ENCODE results near the gene AMHR2.

DNA sequence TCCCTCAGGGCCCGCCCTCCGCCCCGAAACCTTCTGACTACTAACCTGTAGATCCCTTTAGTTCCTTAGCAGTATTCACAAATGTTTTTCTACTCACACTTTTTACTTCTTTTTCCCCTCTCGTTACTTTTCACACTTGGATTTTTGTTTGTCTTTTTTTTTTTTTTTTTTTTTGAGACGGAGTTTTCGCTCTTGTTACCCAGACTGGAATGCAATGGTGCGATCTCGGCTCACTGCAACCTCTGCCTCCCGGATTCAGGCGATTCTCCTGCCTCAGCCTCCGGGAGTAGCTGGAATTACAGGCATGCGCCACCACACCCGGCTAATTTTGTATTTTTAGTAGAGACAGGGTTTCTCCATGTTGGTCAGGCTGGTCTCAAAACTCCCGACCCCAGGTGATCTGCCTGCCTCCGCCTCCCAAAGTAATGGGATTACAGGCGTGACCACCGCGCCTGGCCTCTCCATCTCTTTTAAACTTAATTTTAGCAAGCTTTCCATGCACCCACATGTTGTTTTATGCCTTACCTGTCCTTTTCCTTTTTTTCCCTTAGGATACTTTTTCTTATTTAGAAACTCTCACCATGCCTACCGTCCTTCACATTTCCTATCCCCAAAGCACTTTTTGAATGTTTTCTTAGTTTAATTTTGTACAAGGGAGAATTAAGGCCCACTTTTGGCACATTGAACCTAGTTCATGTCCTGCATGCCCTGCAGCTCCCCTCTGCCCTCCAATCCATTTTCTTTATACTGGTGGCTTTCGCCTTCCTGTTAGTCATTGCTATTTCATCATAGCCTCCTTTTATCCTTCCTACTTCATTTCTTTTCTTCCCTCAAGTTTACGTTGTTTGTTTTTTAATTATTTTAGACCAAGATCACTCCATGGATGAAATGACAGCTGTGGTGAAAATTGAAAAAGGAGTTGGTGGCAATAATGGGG is 42.6 kb upstream of the AMHR2 start:
- TF ChIP-seq, protein P1, sequence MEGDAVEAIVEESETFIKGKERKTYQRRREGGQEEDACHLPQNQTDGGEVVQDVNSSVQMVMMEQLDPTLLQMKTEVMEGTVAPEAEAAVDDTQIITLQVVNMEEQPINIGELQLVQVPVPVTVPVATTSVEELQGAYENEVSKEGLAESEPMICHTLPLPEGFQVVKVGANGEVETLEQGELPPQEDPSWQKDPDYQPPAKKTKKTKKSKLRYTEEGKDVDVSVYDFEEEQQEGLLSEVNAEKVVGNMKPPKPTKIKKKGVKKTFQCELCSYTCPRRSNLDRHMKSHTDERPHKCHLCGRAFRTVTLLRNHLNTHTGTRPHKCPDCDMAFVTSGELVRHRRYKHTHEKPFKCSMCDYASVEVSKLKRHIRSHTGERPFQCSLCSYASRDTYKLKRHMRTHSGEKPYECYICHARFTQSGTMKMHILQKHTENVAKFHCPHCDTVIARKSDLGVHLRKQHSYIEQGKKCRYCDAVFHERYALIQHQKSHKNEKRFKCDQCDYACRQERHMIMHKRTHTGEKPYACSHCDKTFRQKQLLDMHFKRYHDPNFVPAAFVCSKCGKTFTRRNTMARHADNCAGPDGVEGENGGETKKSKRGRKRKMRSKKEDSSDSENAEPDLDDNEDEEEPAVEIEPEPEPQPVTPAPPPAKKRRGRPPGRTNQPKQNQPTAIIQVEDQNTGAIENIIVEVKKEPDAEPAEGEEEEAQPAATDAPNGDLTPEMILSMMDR (IDR thresholded peaks at IDR 0.05) = no peak
- TF ChIP-seq POLR2A (IDR thresholded peaks at IDR 0.05) = no peak

Measured in heart left ventricle (tissue), 13 donors.